HFF-Myc (cell line): ENCODE measurements around the gene ARHGEF4.

Source experiments
- DNase-seq: peaks from one replicate; pipeline ENCODE4 v3.0.0-alpha.2; 2011; ENCODE audit warnings: low read depth; ENCODE audit errors: extremely low read depth
- H3K4me3 ChIP-seq: replicated peaks from 2 replicates; pipeline ENCODE4 v1.5.1; 2011; ENCODE audit warnings: low read depth, mild to moderate bottlenecking, control low read depth, low read length
- CTCF ChIP-seq: IDR thresholded peaks from 2 replicates; pipeline ENCODE4 v1.5.1; 2012; ENCODE audit warnings: mild to moderate bottlenecking, low read depth, low read length, control low read depth; ENCODE audit errors: missing control alignments

Gene ARHGEF4

DNA sequence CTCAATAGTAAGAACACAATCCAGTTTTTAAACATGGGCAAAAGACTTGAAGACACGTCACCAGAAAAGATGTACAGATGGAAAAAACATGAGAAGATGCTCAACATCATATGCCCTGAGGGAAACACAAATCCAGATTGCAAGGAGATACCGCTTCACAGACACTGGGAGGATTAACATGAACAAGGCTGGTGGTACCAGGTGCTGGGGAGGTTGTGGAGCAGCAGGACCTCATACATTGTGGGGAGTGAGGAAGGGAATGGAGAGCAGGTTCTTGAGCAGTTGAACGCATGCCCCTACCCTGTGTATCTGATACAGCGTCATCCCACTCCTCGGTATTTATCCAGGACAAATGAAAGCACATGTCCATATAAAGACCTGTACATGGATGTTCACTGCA lies 72.1 kb downstream of the ARHGEF4 start:
- DNase-seq: no peak
- no peak overlapping the region for H3K4me3 ChIP-seq
- TF ChIP-seq CTCF: no peak

DNA sequence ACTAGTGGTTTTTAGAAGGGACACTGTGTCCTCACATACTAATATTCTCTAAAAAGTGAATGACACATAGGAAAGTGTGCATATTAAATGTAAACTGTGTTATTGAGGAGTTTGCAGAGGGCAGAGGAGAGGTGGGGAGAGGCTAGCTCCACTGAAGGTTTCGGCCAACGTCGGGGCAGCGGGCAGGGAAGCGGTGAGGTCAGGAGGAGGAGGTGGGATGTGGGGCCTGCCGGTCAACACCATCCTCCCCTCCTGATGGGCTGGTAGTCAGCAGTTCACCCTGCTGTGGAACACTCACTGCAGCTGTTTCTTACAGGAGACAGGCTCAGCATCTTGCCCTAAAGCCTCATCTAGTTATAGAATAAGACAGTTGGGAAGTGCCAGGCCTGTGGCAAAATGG lies 74.2 kb downstream of the ARHGEF4 start:
- TF ChIP-seq CTCF: no peak
- no peak overlapping the region for H3K4me3 ChIP-seq
- no peak for DNase-seq

DNA sequence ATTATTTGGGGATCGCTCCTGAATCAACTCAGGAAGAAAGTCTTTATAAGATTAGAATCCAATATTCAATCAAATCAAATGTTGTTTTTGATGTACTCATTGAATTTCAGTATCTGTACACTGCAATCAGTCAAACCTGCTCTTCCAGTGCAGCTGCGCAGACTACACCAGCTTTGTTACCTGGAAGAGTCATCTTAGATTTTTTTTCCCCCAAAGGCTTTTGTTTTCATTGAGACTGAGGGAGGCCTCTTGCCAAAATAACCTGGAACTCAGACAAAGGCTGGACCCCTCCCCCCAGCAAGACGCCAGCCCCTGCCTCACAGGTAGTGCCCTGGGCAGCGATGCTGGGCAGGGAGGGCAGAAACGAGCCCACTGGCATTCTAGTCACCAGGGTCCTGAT lies 74.8 kb downstream of the ARHGEF4 start:
- DNase-seq: no peak
- H3K4me3 ChIP-seq: no peak overlapping the region
- no peak for TF ChIP-seq CTCF

- DNase-seq: no peak
- no peak overlapping the region for H3K4me3 ChIP-seq
- TF ChIP-seq CTCF: no peak
Observed at GRCh38 chr2:130911996-130912395, 75.3 kb downstream of the ARHGEF4 start.

- no peak for TF ChIP-seq CTCF
- DNase-seq: no peak
- H3K4me3 ChIP-seq: no peak overlapping the region
Observed at GRCh38 chr2:130912471-130912870, 75.8 kb downstream of the ARHGEF4 start.

DNA sequence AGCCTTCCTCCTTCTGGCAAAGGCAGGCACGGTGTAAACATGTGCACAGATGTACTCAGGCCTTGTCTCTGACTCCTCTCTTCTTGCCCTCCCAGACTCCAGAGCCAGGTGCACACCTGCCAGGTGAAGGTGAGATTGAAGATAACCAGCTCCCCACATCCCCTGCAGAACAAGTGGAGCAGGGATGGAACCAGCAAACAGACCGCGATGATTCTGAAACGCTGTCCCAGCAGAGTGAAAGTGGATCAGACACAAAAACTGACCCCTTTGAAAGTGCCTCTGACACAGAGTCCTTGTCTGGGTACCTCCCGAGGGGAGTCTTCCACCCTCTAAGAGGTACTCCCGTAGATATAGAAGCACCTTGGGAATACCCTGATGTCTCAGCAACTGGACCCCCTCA lies 77.2 kb downstream of the ARHGEF4 start:
- no peak for TF ChIP-seq CTCF
- no peak for DNase-seq
- no peak overlapping the region for H3K4me3 ChIP-seq

GRCh38 chr2:130915149-130915548 lies 78.4 kb downstream of the ARHGEF4 start:
- DNase-seq: no peak
- TF ChIP-seq CTCF: no peak
- no peak overlapping the region for H3K4me3 ChIP-seq
